WTC11 (cell line): ENCODE results near the gene DNAI7. TPM values are rescaled to one million over a fixed set of nuclear protein-coding genes. Genes with fewer than 3 reads are reported as not detected.

Source experiments
- ATF6 ChIP-seq: sonication (generic); formaldehyde crosslinking; IDR thresholded peaks from 2 replicates; pipeline ENCODE4 v1.8.1; 2023; ENCODE audit warnings: mild to moderate bottlenecking, missing genetic modification reagents
- PRDM15 ChIP-seq: sonication (generic); formaldehyde crosslinking; IDR thresholded peaks from 2 replicates; pipeline ENCODE4 v1.8.0; 2022; ENCODE audit warnings: missing genetic modification reagents
- SMAD4 ChIP-seq: sonication (generic); formaldehyde crosslinking; IDR thresholded peaks from 2 replicates; pipeline ENCODE4 v1.8.0; 2022; ENCODE audit warnings: mild to moderate bottlenecking, missing genetic modification reagents
- total RNA-seq: library from RNA; stranded (reverse); gene quantifications from 3 replicates; pipeline ENCODE4 v1.2.3, GENCODE V29; 2021

DNAI7 gene
- total RNA-seq, 1 experiment from 2014 or later, result not detected

GRCh38 chr12:25058658-25059058 is 136.3 kb downstream of the DNAI7 start (continued):
- TF ChIP-seq SMAD4 (no peak), PRDM15 (CRISPR knock-in tag) (no peak), ATF6 (CRISPR knock-in tag) (no peak)

Other genes with a start within 250 kb of the DNAI7 start
- 239 to 267 TPM (median 240 TPM) in 3 replicates for gene BCAT1, start 246.1 kb downstream of the DNAI7 start, total RNA-seq
- gene ETFRF1, start 77 bp upstream of the DNAI7 start, total RNA-seq, result 5.9 to 7.4 TPM (median 7.1 TPM) in 3 replicates
- 60.9 to 66.2 TPM (median 61.3 TPM) in 3 replicates for gene KRAS, start 55.8 kb upstream of the DNAI7 start, total RNA-seq